GM12878 (cell line): ENCODE data around the gene EPHA4. TPM values are rescaled to one million over a fixed set of nuclear protein-coding genes. Genes with fewer than 3 reads are reported as not detected.

Experiments used
- ATAC-seq: fragments of 200-7000 bp; cut with Tn5 transposase; 3 replicates; pipeline ENCODE4 v1.9.1; 2020; ENCODE audit warnings: mild to moderate bottlenecking, moderate library complexity
- BruUV-seq: library from RNA; stranded (reverse); fragments of 400-500 nt; replicated peaks from 2 replicates; lab custom pipeline; 2021; lab: Mats Ljungman, UMichigan
- CTCF ChIA-PET: fragments of 300-600 bp; sonication (Branson Sonifier 250); formaldehyde crosslinking; extraction: SDS; loops from one replicate; lab custom pipeline; 2021; ENCODE audit warnings: inconsistent platforms; lab: Yijun Ruan, JAX
- POLR2A ChIA-PET: fragments of 350-600 bp; formaldehyde crosslinking; extraction: SDS; loops from one replicate; lab custom pipeline; 2021; ENCODE audit warnings: inconsistent platforms; lab: Charles Lee
- RAD21 ChIA-PET: fragments of 300-600 bp; sonication (Branson Sonifier 250); formaldehyde crosslinking; loops from one replicate; lab custom pipeline; 2023; ENCODE audit warnings: antibody characterized with exemption; ENCODE audit not compliant: unreplicated experiment; lab: Charles Lee
- SMC1A ChIA-PET: fragments of 300-600 bp; sonication (Branson Sonifier 250); formaldehyde crosslinking; loops from one replicate; lab custom pipeline; 2023; ENCODE audit not compliant: unreplicated experiment, uncharacterized antibody; lab: Charles Lee
- DNase-seq: peaks from one replicate; pipeline ENCODE4 v3.0.0-alpha.2; 2011; ENCODE audit warnings: low read depth, low spot score
- FAIRE-seq: peaks from 3 replicates; lab custom pipeline; 2011; peaks lifted over from hg19 to GRCh38; lab: Jason Lieb, UNC
- H2AFZ ChIP-seq: 2 replicates; pipeline ENCODE4 v1.6.0; 2011; ENCODE audit warnings: low read depth, low read length, control low read depth; ENCODE audit not compliant: control insufficient read depth
- H3K27ac ChIP-seq: 2 replicates; pipeline ENCODE4 v1.5.1; 2011; ENCODE audit warnings: control low read depth; ENCODE audit not compliant: control insufficient read depth, insufficient read depth
- H3K27me3 ChIP-seq, 2 experiments: replicated peaks in 1 of 2; 2 replicates each; pipeline versions ENCODE4 v1.6.0 to v1.6.1; 2011; ENCODE audit warnings: low read length in 1 of 2; ENCODE audit not compliant: control insufficient read depth in 2 of 2, insufficient read depth in 2 of 2
- H3K36me3 ChIP-seq, 2 experiments: 2 replicates each; pipeline ENCODE4 v1.5.1; 2011; ENCODE audit warnings: low read length in 1 of 2; ENCODE audit not compliant: control insufficient read depth in 2 of 2, insufficient read depth in 2 of 2
- H3K4me1 ChIP-seq: 2 replicates; pipeline ENCODE4 v1.6.1; 2011; ENCODE audit warnings: mild to moderate bottlenecking, low read length, moderate library complexity, mixed read lengths; ENCODE audit not compliant: control insufficient read depth, insufficient read depth
- H3K4me2 ChIP-seq: 2 replicates; pipeline ENCODE4 v1.6.0; 2011; ENCODE audit warnings: control low read depth; ENCODE audit not compliant: control insufficient read depth, insufficient read depth
- H3K4me3 ChIP-seq: fragments of 200-600 bp; sonication (generic); 2 replicates; pipeline ENCODE4 v1.5.1; 2016
- H3K79me2 ChIP-seq: 2 replicates; pipeline ENCODE4 v1.6.0; 2011; ENCODE audit warnings: low read length; ENCODE audit not compliant: control insufficient read depth, insufficient read depth
- H3K9ac ChIP-seq: 2 replicates; pipeline ENCODE4 v1.8.0; 2011; ENCODE audit warnings: low read length, control low read depth, mixed read lengths; ENCODE audit not compliant: control insufficient read depth, insufficient read depth
- H3K9me3 ChIP-seq: replicated peaks from 3 replicates; pipeline ENCODE4 v1.5.1; 2011; ENCODE audit warnings: mild to moderate bottlenecking, low read length; ENCODE audit not compliant: control insufficient read depth, insufficient read depth
- H4K20me1 ChIP-seq: 2 replicates; pipeline ENCODE4 v1.6.0; 2011; ENCODE audit not compliant: control insufficient read depth, insufficient read depth
- E2F8 ChIP-seq: fragments of 450-650 bp; IDR thresholded peaks from 2 replicates; pipeline ENCODE4 v1.6.1; 2018; ENCODE audit warnings: mild to moderate bottlenecking, low read depth, moderate library complexity; ENCODE audit not compliant: partially characterized antibody
- WGBS: methylation state at CpG from one replicate; pipeline ENCODE4 v1.1.6; 2016; ENCODE audit warnings: low lambda C conversion rate; ENCODE audit not compliant: insufficient replicate concordance, insufficient coverage; ENCODE audit errors: missing lambda C conversion rate; 5-methylcytosine and 5-hydroxymethylcytosine counted together
- in situ Hi-C: fragments of 300-500 bp; cut with MboI; formaldehyde crosslinking; loops from 9 replicates; pipeline ENCODE4 v1.14.3; 2018; ENCODE audit warnings: mixed read lengths
- intact Hi-C: fragments of 100-400 bp; cut with micrococcal nuclease; formaldehyde crosslinking; loops from one replicate; pipeline ENCODE4 v1.14.2; 2022; ENCODE audit not compliant: unreplicated experiment
- polyA plus RNA-seq, 11 experiments: library from polyadenylated mRNA; depleted of rRNA in 4 of 11; unstranded in 6 of 11; stranded (reverse) in 5 of 11; fragments of >200 nt; fragmentation: Nextera tagmentation in 4 of 11; fragmentation: Illumina TruSeq in 1 of 11; extraction: Ambion mirVana in 4 of 11; extraction: Trizol in 1 of 11; gene quantifications; 1 replicate in 1 of 11; 2 replicates in 10 of 11; pipeline versions ENCODE4 v1.2.1 to v1.2.3, GENCODE V29; 2011 to 2016; ENCODE audit warnings: inconsistent platforms in 2 of 11, missing spikeins in 2 of 11, low read depth in 1 of 11
- total RNA-seq, 4 experiments: library from RNA; depleted of rRNA in 3 of 4; stranded (reverse); fragments of >200 nt in 3 of 4; fragmentation: Illumina TruSeq in 1 of 4; extraction: Trizol in 1 of 4; gene quantifications; 2 replicates each; pipeline versions ENCODE4 v1.2.1 to v1.2.3, GENCODE V29; 2013 to 2021
- TF ChIP-seq, protein P1 (sequence below): IDR thresholded peaks from 2 replicates; pipeline ENCODE4 v1.6.1; 2012; ENCODE audit warnings: low read depth, low read length, improper control_type of control experiment

The EPHA4 gene
- total and polyA plus RNA-seq, 10 of the 15 experiments (the other 5 are each of a cell fraction or from before 2014, with no cell fraction given), result 0.06 to 1.5 (median 0.33) TPM; not detected in 1

GRCh38 chr2:221588306-221588985 is 16.3 kb upstream of the EPHA4 start:
- DNase-seq, result no peak
- ATAC-seq, result no peak
- SMC1A ChIA-PET, result no interaction called here
- in situ Hi-C loops (no loop called here), intact Hi-C loops (no loop called here)
- H3K36me3 ChIP-seq, result no peaks in the 10 kb centered on the region
- no peak overlapping the region for H3K9ac ChIP-seq
- no peaks in the 10 kb centered on the region for H3K9me3 ChIP-seq
- H3K79me2 ChIP-seq, result no peaks in the 10 kb centered on the region
- TF ChIP-seq E2F8, result no peak
- TF ChIP-seq, protein P1, sequence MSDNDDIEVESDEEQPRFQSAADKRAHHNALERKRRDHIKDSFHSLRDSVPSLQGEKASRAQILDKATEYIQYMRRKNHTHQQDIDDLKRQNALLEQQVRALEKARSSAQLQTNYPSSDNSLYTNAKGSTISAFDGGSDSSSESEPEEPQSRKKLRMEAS, result no peak
- no peak overlapping the region for H3K27ac ChIP-seq
- no peak overlapping the region for H3K4me3 ChIP-seq
- 26% methylated on average over 9 of the region's 10 CpGs for WGBS
- no peak overlapping the region for H3K4me2 ChIP-seq
- no peaks in the 10 kb centered on the region for H3K4me1 ChIP-seq
- RAD21 ChIA-PET, result interaction anchor here (0.6 kb wide), 1 partner anchor 200 kb away, joined by 5 read pairs; no protein-coding TSS in a partner anchor
- no peak for FAIRE-seq
- BruUV-seq, result no TSS peak
- no peak overlapping the region for H2AFZ ChIP-seq
- CTCF ChIA-PET, result no interaction called here
- POLR2A ChIA-PET, result no interaction called here
- no peaks in the 10 kb centered on the region for H4K20me1 ChIP-seq
- no peaks in the 10 kb centered on the region for H3K27me3 ChIP-seq
